CD1c-positive myeloid dendritic cell (primary cell): Measurements from ENCODE around the gene SERPINE2.
"Not testable (repeated sequence)": the region's sequence is repeated elsewhere in the genome, so short reads cannot be mapped to it uniquely, and the experiment has no call there.

Experiments used
- DNase-seq: peaks from one replicate; pipeline ENCODE4 v3.0.0-alpha.2; 2016; ENCODE audit errors: extremely low spot score

SERPINE2 gene

DNA sequence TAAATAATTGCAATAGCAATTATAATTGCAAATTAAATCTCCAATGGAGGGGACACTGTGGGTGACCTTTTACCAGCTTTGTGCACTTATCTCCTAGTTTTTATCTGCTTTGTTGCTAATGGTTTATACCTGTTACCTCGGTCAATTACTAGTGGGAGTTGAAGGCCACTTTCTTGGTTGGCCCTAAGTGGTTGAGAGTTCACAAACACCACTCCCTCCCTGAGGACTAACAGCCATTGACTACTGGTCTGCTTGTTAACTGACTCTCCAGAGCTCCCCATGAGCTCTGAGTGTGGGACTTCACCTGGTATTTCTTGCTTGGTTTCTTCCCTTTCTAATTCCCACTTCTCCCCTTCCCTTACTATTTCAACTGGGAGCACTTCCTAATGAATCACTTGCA lies 27.2 kb downstream of the SERPINE2 start:
- DNase-seq, result no peak

DNA sequence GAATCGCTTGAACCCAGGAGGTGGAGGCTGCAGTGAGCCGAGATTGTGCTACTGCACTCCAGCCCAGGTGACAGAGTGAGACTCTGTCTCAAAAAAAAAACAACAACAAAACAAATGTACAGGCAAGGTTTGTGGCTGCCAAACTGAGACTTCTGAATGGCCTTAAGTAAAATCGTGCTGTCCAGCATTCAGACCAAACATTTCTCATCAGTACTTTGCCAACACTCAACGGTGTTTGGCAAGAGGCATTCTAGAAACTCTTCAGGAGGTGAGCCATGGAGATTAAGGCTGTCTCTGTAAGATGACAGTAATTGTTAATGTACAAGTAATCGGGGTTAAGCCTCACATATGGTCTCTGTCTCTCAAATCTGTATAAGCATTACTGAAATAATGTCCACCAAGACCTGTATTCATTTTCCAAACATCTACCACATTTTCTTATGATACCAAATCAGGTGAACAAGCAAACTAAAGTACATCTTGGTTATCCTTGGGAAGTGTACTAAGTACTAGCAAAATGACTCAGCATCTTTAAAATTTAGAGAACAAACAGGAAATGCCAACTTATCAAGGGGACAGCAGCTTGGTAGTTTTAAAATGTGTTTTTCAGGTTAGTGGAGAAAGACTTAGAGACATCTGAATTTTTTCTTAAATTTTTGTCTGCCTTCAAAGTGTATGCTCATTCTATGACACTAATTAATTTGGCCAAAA lies 29.3 kb downstream of the SERPINE2 start:
- DNase-seq, result no peak

DNA sequence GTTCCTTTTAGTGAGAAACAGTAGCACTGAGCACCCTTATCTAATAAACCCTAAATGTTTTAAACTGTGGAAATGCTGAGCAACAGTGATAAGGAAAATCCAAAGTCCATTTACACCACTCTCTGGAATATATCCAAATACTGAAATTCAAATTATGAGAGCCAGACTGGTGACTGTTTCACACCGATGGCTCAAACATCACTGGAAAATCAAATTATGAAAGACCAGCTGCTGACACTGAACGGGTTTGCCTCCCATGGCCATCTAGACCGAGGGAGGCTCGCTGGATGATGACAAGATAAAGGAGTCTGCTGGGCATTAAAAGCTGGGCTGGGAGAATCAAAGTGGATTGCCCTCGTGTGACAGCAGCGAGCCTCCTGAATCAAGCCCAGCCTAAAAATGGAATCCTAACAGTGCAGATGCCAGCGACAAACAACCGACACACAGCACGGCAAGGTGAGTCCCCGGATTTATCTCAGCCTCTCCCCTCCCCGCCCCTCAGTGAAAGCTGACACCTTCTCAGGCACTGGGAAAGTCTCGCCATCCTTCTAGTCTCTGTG lies 30.3 kb downstream of the SERPINE2 start:
- no peak for DNase-seq

GRCh38 chr2:224004105-224004695 lies 34.9 kb downstream of the SERPINE2 start:
- no peak for DNase-seq

GRCh38 chr2:224000662-224001061 lies 38.4 kb downstream of the SERPINE2 start:
- DNase-seq, result not testable (repeated sequence)

- no peak for DNase-seq
Measured at GRCh38 chr2:223999862-224000261, 39.2 kb downstream of the SERPINE2 start.

DNA sequence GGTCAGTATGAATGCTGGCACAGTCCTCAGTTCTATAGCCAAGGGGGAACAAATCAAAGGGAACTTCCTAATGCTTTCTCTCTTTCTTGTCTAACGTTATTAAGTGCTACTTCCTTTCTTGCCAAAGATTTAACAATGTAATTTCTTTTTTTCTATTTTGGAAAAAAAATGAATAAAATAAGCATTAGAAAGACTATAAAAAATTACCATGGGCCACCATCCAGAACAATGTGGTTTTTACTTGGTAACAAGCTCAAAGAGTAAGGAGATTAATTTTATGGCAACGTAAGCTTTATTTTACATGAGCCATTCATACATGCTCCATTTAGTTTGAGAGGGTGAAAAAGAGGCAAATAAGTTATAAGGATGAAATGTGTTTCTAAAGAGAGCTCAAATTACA lies 40.1 kb downstream of the SERPINE2 start:
- no peak for DNase-seq

- no peak for DNase-seq
Measured at GRCh38 chr2:223997938-223998337, 41.1 kb downstream of the SERPINE2 start.

DNA sequence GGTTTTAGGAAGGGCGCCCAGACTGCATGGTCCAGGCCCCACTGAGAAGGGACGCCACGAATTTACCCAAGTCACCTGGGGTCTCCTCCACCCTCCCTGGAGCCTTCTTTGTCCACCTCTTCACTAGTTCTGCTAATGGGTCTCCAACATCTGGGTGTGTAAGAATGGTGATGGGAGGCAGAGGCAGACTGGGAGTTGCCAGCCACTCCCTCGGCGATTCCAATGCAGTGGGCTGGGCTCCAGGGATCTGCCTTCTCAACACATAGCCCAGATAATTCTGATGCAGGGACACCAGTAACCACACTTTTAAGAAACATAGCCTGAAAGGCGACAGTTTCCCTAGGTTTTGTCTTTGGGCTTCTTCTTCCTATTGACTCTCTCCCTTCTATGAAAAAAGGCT lies 42.7 kb downstream of the SERPINE2 start:
- DNase-seq, result no peak

GRCh38 chr2:223995569-223995968 lies 43.5 kb downstream of the SERPINE2 start:
- DNase-seq, result no peak

- DNase-seq, result no peak
Measured at GRCh38 chr2:223994562-223995162, 44.4 kb downstream of the SERPINE2 start.

DNA sequence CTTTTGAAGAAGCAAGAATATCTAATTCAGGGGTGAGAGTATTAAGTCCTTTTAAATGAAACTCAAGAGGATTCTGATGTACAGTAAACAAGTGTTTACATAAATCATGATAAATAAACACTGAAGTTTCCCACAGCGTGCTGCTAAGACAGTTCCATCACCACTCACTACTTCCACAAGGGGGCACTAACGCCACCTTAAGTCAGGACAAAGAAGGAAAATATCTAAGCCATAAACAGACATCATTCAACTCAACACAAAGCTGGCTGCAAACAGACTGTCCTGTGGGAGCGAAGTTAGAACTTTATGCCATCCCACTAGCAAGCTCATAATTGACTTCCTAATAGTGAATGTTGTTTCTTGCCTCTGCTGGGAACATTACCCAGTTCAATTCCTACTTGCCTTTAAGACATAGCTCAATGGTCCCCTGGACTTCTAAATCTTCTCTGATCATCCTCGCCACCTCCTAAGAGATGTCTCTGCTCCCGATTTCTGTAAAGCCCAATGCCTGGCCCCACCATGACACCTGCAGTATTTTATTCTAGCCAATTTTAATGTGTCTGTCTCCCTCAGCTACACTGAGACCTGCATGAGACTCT lies 45.4 kb downstream of the SERPINE2 start:
- peak; percentile 80 for DNase-seq

GRCh38 chr2:223991611-223992010 lies 47.5 kb downstream of the SERPINE2 start:
- no peak for DNase-seq

DNA sequence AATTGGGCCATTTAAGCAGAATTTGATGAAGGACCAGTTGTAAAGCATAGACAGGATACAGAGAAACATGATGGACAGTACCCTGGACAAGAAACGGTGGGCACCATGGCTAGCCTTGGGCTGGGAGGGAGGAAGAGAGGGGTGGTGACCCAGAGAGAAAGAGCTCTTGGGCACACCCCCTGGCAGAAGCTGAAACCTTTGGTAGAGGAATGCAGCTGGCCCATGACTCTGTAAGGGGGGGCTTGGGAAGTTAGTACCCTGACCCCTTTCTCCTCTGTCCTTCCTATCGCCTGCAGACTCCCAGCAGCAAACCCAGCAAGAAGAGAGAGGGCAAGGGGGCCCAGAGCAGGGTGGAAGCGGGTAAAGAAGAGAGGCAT lies 49.2 kb downstream of the SERPINE2 start:
- no peak for DNase-seq

DNA sequence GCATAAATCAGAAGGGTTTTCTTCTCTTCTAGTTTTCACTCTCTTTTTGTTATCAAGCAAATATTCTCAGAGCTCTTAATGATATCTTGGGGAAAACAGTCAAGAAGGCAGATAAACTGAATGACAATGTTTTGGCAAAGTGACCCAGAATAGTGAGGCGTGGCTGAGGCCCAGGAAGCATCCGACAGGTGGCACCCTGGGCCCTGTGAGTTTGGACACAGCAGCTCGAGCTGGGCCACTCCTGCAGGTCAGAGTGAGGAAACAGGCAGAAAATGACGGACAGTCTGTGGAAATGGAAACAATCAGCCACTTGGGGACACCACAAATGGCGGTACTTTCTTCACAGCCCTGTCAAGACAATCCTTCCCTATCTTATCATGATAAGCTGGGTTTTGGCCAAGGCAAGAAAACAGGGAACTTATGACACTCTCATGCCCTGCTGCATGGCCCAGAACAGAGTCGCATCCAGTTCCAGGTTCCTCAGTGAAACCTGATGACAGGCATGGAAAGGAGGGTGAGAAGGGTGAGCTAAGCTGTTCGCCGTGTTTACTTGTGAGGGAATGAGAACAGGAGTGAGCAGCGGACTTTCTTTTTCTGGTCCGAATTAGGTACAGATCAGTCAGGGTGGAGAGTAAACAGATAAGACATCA lies 49.8 kb downstream of the SERPINE2 start:
- no peak for DNase-seq

DNA sequence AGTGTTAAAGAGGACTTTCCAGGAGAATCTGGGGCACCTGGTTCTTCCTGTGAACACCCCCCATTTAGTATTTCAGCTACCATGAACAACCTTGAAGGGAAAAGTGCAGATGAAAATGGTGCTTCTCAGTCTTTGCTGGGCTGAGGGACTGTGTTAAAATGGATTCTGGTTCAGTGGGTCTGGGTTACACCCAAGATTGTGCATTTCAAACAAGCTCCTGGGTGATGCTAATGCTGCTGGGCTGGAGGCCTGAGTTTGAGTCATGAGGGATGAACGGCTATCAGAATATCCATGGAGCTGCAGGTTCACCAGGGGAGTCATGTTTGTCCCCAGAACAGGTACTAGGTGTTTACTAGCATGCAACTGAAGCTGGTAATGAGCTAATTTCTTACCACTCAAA lies 57.8 kb downstream of the SERPINE2 start:
- no peak for DNase-seq

DNA sequence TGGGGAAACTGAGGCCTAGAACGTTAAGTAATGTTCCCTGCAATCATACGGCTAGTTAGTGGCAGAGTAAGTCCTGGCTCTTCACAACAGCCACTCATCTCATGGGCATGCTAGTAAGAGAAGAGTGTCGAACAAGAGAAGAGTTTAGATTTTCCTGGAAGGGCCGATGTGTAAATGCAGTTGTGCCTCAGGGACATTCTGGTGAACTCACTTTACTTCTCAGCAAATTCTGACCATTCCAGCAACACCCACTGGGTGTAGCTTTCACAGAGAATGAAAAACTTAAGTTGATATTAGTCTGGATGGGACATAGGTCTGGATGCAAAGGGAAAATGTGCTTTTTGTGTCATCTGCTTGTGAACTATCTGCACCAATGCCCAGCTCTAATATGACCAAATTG lies 58.3 kb downstream of the SERPINE2 start:
- DNase-seq, result no peak

- DNase-seq, result no peak
Measured at GRCh38 chr2:223980397-223980735, 58.7 kb downstream of the SERPINE2 start.

- no peak for DNase-seq
Measured at GRCh38 chr2:223979730-223980396, 59.2 kb downstream of the SERPINE2 start.

DNA sequence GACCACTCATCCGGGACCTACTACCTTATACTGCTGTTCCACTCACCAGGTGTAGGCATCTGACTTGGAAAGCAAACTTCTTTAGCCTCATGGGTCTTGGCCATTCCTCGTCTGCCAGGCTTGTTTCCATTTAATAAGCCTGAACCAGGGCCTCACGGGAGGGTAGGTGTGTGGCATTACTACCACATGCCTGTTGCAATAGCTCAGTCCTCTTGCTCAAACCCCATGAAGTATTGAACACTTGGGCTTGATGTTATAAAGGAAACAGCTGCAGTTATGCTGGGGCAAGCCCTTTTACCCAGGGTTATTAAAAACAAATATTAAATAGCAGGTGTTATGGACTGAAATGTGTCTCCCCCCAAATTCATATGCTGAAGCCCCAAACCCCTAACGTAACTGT lies 60.6 kb downstream of the SERPINE2 start:
- no peak for DNase-seq

DNA sequence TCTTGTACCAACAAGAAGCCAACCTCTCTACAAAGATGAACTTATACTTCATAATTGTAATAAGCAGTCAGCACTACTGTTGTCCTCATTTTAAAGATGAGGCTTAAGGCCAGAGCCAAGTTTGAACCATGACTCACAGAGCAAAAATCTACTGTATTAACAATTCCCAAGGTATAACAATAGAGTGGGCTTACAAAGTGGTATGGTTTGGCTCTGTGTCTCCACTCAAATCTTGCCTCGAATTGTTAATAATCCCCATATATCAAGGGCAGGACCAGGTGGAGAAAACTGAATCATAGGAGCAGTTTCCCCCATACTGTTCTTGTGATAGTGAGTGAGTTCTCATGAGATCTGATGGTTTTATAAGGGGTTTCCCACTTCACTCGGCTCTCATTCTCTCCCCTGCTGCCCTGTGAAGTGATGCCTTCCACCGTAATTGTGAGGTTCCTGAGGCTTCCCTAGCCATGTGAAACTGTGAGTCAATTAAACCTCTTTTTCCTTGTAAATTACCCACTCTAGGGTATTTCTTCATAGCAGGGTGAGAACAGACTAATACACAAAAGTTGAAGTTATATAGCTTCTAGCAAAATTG lies 62.4 kb downstream of the SERPINE2 start:
- no peak for DNase-seq
